ENCODE results near the gene PTX4. TPM values are rescaled to one million over a fixed set of nuclear protein-coding genes. Genes with fewer than 3 reads are reported as not detected.

Gene PTX4
- total RNA-seq, 1 experiment from 2014 or later: not detected

DNA sequence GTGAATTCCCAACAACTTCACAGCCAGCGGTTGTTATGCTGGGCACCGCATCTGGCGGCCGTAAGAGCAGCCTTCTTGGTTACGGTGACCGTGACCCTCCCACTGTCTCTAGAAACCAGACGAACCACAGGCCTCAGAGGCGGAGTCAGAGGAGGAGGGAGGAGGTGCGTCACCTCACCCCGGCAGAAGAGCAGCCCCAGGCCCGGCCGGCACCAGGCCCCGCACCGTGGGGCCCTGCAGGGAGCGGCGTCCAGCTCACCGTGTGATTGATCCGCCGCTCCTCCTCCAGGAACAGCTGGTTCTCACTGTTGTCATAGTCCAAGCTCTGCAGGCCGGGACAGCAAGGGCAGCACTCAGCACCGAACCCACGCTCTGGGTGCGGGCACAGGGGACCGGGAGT, 27.6 kb downstream of the PTX4 start:
- TF ChIP-seq, protein P1, sequence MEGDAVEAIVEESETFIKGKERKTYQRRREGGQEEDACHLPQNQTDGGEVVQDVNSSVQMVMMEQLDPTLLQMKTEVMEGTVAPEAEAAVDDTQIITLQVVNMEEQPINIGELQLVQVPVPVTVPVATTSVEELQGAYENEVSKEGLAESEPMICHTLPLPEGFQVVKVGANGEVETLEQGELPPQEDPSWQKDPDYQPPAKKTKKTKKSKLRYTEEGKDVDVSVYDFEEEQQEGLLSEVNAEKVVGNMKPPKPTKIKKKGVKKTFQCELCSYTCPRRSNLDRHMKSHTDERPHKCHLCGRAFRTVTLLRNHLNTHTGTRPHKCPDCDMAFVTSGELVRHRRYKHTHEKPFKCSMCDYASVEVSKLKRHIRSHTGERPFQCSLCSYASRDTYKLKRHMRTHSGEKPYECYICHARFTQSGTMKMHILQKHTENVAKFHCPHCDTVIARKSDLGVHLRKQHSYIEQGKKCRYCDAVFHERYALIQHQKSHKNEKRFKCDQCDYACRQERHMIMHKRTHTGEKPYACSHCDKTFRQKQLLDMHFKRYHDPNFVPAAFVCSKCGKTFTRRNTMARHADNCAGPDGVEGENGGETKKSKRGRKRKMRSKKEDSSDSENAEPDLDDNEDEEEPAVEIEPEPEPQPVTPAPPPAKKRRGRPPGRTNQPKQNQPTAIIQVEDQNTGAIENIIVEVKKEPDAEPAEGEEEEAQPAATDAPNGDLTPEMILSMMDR (IDR thresholded peaks at IDR 0.05; ENCODE audit: unreplicated experiment): no peak

DNA sequence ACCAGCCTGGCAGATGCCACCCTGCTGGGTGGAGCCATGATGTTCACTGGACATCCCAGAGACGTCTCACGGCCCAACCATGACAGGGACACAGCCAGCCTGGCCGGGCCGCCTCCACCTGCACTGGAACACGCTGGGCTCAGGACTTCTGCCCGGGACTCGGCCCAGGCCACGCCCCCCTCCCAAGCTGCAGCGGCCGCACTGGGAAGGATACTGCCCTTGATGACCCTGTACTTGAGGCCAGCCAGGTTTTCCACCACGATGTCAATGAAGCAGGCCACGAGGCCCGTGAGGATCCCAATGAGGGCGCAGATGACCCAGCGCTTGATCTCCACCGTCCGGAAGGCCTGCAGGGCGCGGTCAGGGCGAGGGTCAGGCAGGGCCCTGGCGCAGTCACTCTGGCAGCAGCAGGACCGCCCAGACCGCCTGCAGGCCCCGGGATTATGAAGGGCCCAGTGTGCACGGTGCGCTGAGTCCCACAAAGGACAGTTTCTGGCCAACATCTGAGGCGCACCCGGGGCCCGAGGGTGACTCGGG, 28.1 kb downstream of the PTX4 start:
- Mint-ChIP-seq H3K27me3 (ENCODE audit: unreplicated experiment) (no peaks in the 10 kb centered on the region), H3K4me1 (ENCODE audit: low read depth, unreplicated experiment) (no peaks in the 10 kb centered on the region), H3K4me3 (ENCODE audit: low read depth, unreplicated experiment) (no peak overlapping the region), H3K36me3 (ENCODE audit: insufficient read depth, unreplicated experiment) (peaks cover 4% of the 10 kb centered on the region), H3K27ac (ENCODE audit: unreplicated experiment) (no peak overlapping the region), H3K9me3 (ENCODE audit: low read depth, unreplicated experiment) (no peaks in the 10 kb centered on the region)
- TF ChIP-seq, protein P1 (IDR thresholded peaks at IDR 0.05; ENCODE audit: unreplicated experiment): no peak
- intact Hi-C loops (cut with micrococcal nuclease; ENCODE audit: unreplicated experiment): no loop called here
- CTCF ChIA-PET: no interaction called here
- no peak for DNase-seq
- BruUV-seq (replicated peaks): no TSS peak

More for the DNA sequence above, 27.6 kb downstream of the PTX4 start:
- Mint-ChIP-seq H3K4me3 (ENCODE audit: low read depth, unreplicated experiment) (no peak overlapping the region), H3K27ac (ENCODE audit: unreplicated experiment) (no peak overlapping the region), H3K27me3 (ENCODE audit: unreplicated experiment) (no peaks in the 10 kb centered on the region), H3K4me1 (ENCODE audit: low read depth, unreplicated experiment) (no peaks in the 10 kb centered on the region), H3K9me3 (ENCODE audit: low read depth, unreplicated experiment) (no peaks in the 10 kb centered on the region), H3K36me3 (ENCODE audit: insufficient read depth, unreplicated experiment) (peaks cover 4% of the 10 kb centered on the region)
- BruUV-seq (replicated peaks): no TSS peak
- intact Hi-C loops (cut with micrococcal nuclease; ENCODE audit: unreplicated experiment): no loop called here
- CTCF ChIA-PET: no interaction called here
- DNase-seq: no peak

DNA sequence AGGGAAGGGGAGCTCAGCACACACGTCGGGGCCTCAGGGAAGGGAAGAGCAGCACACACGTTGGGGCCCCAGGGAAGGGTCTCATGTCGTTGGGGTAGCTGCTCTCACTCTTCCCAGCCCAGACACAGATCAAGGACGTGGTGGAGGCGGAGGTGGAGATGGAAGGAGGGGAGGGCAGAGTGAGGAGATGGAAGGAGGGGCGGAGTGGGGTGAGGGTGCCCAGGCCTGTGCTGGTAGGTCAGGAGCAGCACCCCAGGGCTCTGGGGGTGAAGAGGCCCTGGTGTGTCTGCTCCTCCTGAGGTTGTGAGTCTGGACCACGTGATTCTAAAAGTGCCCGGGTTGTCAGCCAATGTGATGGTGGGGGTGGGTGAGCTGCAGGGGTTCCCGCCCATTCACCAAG, 28.8 kb downstream of the PTX4 start:
- BruUV-seq (replicated peaks): no TSS peak
- CTCF ChIA-PET: interaction anchor here (0.7 kb wide), 1 partner anchor 982 kb away, joined by 5 read pairs; no protein-coding TSS in a partner anchor
- no peaks in the 10 kb centered on the region for H3K4me1 Mint-ChIP-seq (ENCODE audit: low read depth, unreplicated experiment)
- TF ChIP-seq, protein P1 (IDR thresholded peaks at IDR 0.05; ENCODE audit: unreplicated experiment): no peak
- H3K27me3 Mint-ChIP-seq (ENCODE audit: unreplicated experiment): no peaks in the 10 kb centered on the region
- DNase-seq: no peak
- H3K27ac Mint-ChIP-seq (ENCODE audit: unreplicated experiment): no peak overlapping the region
- intact Hi-C loops (cut with micrococcal nuclease; ENCODE audit: unreplicated experiment): no loop called here
- H3K4me3 Mint-ChIP-seq (ENCODE audit: low read depth, unreplicated experiment): no peak overlapping the region
- peaks cover 4% of the 10 kb centered on the region for H3K36me3 Mint-ChIP-seq (ENCODE audit: insufficient read depth, unreplicated experiment)
- no peaks in the 10 kb centered on the region for H3K9me3 Mint-ChIP-seq (ENCODE audit: low read depth, unreplicated experiment)

DNA sequence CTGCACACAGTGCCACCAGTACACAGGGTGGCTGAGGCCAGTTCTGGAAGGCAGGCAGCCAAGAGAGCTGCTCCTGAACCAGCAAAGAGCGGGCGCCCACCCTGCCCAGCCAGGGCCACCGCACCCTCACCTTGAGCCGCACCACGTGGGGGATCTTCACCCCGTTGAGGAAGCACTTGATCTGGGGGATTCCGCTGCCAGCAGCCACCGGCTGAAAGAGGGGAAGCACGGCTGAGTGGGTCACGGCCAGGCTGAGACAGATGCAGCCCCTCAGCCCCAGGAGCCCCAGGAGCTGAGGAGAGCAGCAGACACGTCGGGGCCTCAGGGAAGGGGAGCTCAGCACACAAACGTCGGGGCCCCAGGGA, 29.8 kb downstream of the PTX4 start:
- BruUV-seq (replicated peaks): no TSS peak

More for the DNA sequence above, 29.8 kb downstream of the PTX4 start:
- H3K9me3 Mint-ChIP-seq (ENCODE audit: low read depth, unreplicated experiment): no peaks in the 10 kb centered on the region
- H3K36me3 Mint-ChIP-seq (ENCODE audit: insufficient read depth, unreplicated experiment): peaks cover 6% of the 10 kb centered on the region
- intact Hi-C loops (cut with micrococcal nuclease; ENCODE audit: unreplicated experiment): no loop called here
- H3K27ac Mint-ChIP-seq (ENCODE audit: unreplicated experiment): no peak overlapping the region
- CTCF ChIA-PET: no interaction called here
- TF ChIP-seq, protein P1 (IDR thresholded peaks at IDR 0.05; ENCODE audit: unreplicated experiment): no peak
- no peaks in the 10 kb centered on the region for H3K4me1 Mint-ChIP-seq (ENCODE audit: low read depth, unreplicated experiment)
- no peak overlapping the region for H3K4me3 Mint-ChIP-seq (ENCODE audit: low read depth, unreplicated experiment)
- no peaks in the 10 kb centered on the region for H3K27me3 Mint-ChIP-seq (ENCODE audit: unreplicated experiment)
- DNase-seq: no peak

All from Calu3 (cell line).